ENCODE results near the gene PTPRC. TPM values are rescaled to one million over a fixed set of nuclear protein-coding genes. Genes with fewer than 3 reads are reported as not detected.

Gene PTPRC
- total RNA-seq, 2 experiments from 2014 or later = 475 to 499 TPM

- no peak for ATAC-seq
- Mint-ChIP-seq H3K27ac (peak overlapping the region; percentile 97), H3K4me1 (ENCODE audit: low read depth) (peaks cover 35% of the 10 kb centered on the region), H3K36me3 (ENCODE audit: low read depth) (peaks cover 64% of the 10 kb centered on the region), H3K27me3 (no peaks in the 10 kb centered on the region), H3K4me3 (peak overlapping the region; percentile 86), H3K9me3 (no peaks in the 10 kb centered on the region)
- no peak for DNase-seq
- intact Hi-C loops (cut with micrococcal nuclease) = no loop called here
- ChIA-PET POLR2A (interaction anchor here (0.7 to 8.9 kb wide), 14 partner anchors 9 to 482 kb away, joined by 3 to 118 read pairs (median 6); no protein-coding TSS in a partner anchor), CTCF (interaction anchor here (0.9 to 7.3 kb wide), 5 partner anchors 10 to 41 kb away, joined by 3 to 95 read pairs (median 3); no protein-coding TSS in a partner anchor)
- no peak for TF ChIP-seq CTCF (IDR thresholded peaks at IDR 0.05)
Observed at GRCh38 chr1:198640174-198640573, 1.3 kb downstream of the PTPRC start.

DNA sequence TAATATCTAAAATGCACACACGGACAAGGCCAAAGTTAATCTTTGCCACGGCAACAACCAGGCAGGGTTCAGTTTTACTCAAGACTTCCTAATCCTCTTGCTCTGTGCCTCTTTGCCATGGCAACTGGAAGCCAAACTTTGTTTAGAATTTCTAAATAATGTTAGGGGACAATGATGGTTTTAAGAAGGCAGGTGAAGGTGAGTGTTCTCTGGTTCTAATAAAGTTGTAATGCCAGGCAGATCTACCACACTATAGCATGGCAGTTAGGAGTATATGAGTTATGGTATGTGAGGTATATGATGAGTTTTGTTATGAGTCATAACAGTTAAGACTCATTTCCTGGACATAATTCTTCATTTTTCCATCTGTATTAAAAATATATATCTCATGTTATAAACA is 2.7 kb downstream of the PTPRC start:
- POLR2A ChIA-PET = interaction anchor here (1.0 to 1.7 kb wide), 4 partner anchors 14 to 41 kb away, joined by 3 to 10 read pairs (median 6); no protein-coding TSS in a partner anchor
- intact Hi-C loops (cut with micrococcal nuclease) = no loop called here
- Mint-ChIP-seq H3K4me3 (peak overlapping the region; percentile 86), H3K36me3 (ENCODE audit: low read depth) (peaks cover 69% of the 10 kb centered on the region), H3K27me3 (no peaks in the 10 kb centered on the region), H3K9me3 (no peaks in the 10 kb centered on the region), H3K4me1 (ENCODE audit: low read depth) (peaks cover 29% of the 10 kb centered on the region), H3K27ac (peak overlapping the region; percentile 97)
- ATAC-seq = peak; percentile 73
- peak; percentile 63 for DNase-seq
- CTCF ChIA-PET = no interaction called here
- no peak for TF ChIP-seq CTCF (IDR thresholded peaks at IDR 0.05)

GRCh38 chr1:198641966-198642668 is 3.3 kb downstream of the PTPRC start:
- CTCF ChIA-PET = no interaction called here

DNA sequence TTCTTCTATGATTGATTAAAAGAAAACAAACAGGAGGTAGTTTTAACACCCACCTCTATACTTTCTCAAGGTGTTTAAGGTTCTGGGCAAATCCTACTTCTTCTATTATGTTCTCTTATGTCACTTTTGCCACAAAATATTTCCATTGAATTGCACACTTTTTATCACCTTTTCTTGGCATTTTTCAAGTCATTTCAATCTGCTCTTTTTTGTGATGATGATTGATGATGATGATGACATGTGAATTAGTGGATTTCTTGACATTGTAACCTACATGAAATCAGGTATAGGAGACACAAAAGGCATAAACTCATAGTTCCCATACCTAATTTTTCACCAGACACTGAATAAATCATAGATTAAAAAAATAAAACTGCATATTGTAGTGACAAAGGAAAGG is 4.1 kb downstream of the PTPRC start:
- ChIA-PET POLR2A (interaction anchor here (0.8 to 1.7 kb wide), 5 partner anchors 14 to 121 kb away, joined by 3 to 10 read pairs (median 7); no protein-coding TSS in a partner anchor), CTCF (no interaction called here)
- ATAC-seq = no peak
- Mint-ChIP-seq H3K9me3 (no peaks in the 10 kb centered on the region), H3K27ac (peak overlapping the region; percentile 97), H3K4me1 (ENCODE audit: low read depth) (peaks cover 24% of the 10 kb centered on the region), H3K36me3 (ENCODE audit: low read depth) (peaks cover 74% of the 10 kb centered on the region), H3K27me3 (no peaks in the 10 kb centered on the region), H3K4me3 (peak overlapping the region; percentile 86)
- intact Hi-C loops (cut with micrococcal nuclease) = no loop called here
- no peak for TF ChIP-seq CTCF (IDR thresholded peaks at IDR 0.05)
- no peak for DNase-seq

More at GRCh38 chr1:198641966-198642668, 3.3 kb downstream of the PTPRC start:
- no peaks in the 10 kb centered on the region for H3K9me3 Mint-ChIP-seq
- DNase-seq (no peak), ATAC-seq (peak; percentile 18)
- intact Hi-C loops (cut with micrococcal nuclease) = no loop called here
- H3K4me3 Mint-ChIP-seq = peak overlapping the region; percentile 86
- H3K36me3 Mint-ChIP-seq (ENCODE audit: low read depth) = peaks cover 73% of the 10 kb centered on the region
- peak overlapping the region; percentile 97 for H3K27ac Mint-ChIP-seq
- TF ChIP-seq CTCF (IDR thresholded peaks at IDR 0.05) = no peak
- no peaks in the 10 kb centered on the region for H3K27me3 Mint-ChIP-seq
- H3K4me1 Mint-ChIP-seq (ENCODE audit: low read depth) = peaks cover 27% of the 10 kb centered on the region
- POLR2A ChIA-PET = interaction anchor here (0.8 to 1.7 kb wide), 7 partner anchors 13 to 120 kb away, joined by 3 to 10 read pairs (median 3); no protein-coding TSS in a partner anchor

DNA sequence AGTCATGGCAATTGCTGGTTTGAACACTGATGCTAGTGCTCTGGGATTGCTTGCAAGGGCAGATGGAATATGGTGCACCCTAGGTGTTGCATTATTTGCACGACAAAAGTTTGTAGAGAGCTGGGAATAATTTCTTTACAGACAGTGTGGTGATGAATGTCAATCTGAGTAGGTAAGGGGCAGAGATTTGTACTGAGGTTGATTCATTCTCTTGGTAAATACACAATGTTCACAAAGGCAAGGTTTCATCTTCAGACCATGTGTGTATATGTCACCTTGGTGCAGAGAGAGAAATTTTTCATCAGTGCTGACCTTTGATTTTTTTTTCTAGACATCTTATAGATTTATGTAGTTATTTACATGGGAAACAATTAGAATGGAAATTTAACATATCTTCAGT is 5.0 kb downstream of the PTPRC start:
- Mint-ChIP-seq H3K4me3 (peak overlapping the region; percentile 86), H3K27me3 (no peaks in the 10 kb centered on the region), H3K27ac (peak overlapping the region; percentile 97), H3K4me1 (ENCODE audit: low read depth) (peaks cover 32% of the 10 kb centered on the region), H3K36me3 (ENCODE audit: low read depth) (peaks cover 81% of the 10 kb centered on the region), H3K9me3 (no peaks in the 10 kb centered on the region)
- POLR2A ChIA-PET = interaction anchor here (0.9 to 5.3 kb wide), 6 partner anchors 13 to 39 kb away, joined by 3 to 41 read pairs (median 4); no protein-coding TSS in a partner anchor
- peak; percentile 25 for ATAC-seq
- no peak for TF ChIP-seq CTCF (IDR thresholded peaks at IDR 0.05)
- CTCF ChIA-PET = no interaction called here
- intact Hi-C loops (cut with micrococcal nuclease) = no loop called here
- DNase-seq = no peak

All from activated CD8-positive, alpha-beta T cell treated with anti-CD3 and anti-CD28 coated beads for 36 hours (primary cell).